HG02884 (cell line): ENCODE measurements around the gene MARCHF5.

ENCODE experiments used
- ATAC-seq: cut with Tn5 transposase; IDR thresholded peaks from one replicate; pipeline ENCODE4 v1.9.1; 2021; ENCODE audit warnings: mild to moderate bottlenecking, moderate library complexity; ENCODE audit not compliant: unreplicated experiment

Gene MARCHF5, protein sequence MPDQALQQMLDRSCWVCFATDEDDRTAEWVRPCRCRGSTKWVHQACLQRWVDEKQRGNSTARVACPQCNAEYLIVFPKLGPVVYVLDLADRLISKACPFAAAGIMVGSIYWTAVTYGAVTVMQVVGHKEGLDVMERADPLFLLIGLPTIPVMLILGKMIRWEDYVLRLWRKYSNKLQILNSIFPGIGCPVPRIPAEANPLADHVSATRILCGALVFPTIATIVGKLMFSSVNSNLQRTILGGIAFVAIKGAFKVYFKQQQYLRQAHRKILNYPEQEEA

DNA sequence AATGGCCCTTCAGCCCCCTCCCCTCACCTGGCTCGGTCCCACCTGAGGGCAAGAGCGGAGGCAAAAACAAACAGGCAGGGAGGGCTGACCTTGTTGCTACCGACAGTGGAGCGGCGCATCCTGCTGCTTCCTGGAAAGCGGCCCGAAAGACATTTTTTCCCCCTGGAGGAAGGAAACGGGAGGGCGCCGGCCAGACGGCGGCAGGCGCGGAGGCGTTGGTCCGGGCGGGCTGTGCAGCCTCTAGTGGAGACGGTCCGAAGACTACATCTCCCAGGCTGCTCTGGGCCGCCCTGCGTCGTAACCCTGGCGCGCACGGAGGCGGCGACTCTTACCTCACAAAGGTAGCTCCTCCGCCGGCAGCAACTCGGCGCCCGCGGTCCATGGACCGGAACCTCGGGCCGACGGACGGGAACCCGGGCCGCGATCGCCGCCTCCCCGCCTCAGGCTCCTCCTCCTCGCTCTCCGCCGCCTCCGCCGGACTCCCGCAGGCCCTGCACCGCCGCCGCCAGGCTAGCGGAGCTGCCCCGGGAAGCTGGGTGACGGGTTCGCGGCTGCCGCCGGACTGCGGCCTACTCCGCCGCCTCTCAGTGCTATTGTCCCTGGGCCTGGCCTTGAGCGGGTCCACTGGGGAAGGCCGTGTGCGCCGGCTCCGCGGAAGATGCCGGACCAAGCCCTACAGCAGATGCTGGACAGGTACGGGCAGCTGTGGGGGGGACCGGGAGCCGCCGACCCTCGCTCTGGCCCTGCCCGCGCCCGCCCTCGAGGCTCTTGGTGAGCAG is at the start of gene MARCHF5, which contains the start of gene CPEB3:
Gene MARCHF5 (plus strand): TSS at position 331 of the 779 bp plus-strand sequence. CDS start 328 bp downstream, at position 659.
Gene CPEB3 (minus strand): TSS at position 242 of the 779 bp plus-strand sequence. CDS start 50,728 bp downstream, outside the sequence.
- ATAC-seq, result peak; percentile 98

DNA sequence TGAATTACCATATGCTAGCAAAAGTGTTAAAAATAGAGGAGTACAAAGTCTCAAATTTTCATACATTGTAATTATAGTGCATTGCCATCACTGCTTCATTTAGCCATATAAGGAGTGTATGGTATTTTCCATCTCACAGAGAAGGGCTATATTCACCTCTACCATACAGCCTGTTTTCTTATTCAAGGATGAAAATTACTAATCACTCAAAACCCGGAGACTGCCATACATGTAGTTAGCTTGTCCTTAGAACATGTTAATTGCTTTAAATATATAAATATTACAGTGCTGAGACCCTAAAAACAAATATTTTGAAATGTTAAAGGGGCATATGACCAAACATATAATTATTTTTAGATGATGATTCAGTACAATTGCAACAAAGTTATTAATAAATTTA is 49.5 kb upstream of the MARCHF5 start:
- no peak for ATAC-seq

DNA sequence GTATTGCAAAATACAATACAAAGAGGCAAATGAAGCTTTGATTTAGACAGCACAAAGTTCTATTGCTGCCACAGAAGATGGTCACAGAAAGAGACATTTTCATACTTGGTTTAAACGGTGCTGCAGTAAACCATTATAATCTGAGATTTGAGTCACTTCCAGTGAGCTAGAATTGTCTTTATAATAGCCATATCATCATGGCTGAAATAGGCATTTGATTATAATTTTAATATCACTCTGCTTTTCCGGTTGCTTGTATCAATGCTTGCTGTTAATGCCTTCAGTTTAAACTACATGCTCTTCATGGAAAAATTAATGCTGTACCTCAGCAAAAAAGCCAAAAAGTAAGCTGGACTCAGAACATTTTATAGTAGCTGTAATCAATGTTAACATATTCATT is 48.6 kb upstream of the MARCHF5 start:
- no peak for ATAC-seq

DNA sequence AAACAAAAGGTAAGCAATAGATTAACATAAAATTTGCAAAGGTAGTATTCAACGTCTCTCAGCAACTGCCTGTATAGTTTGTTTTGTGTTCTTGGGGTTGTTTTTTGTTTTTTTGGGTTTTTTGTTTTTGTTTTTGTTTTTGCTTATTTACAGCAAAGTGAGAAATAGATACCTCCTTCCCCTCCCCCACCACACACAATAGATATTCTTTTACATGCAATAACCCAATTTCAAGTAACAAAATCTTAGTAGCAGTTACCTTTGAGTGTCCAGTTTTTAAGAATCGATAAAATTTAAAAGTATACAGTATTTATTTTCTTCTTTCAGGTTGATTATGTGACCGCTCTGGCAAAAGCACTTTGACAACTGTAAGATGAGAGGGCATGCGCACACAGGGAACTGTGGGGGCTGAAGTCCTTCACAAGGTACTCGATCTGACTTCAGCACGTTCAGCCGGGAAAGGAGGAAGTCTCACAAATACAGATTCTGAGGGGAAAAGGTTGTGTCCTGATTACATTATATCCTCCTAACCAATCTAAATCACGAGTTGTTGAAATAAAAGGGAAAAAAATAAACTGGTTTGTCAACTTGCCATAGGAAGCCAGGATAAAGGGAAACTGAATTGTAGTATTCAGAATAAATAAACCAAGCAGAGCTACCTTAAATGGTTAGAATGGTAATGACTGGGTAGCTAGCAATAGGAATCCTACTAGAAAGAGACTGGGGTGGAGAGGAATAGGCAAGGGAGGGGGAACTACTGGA is 47.9 kb upstream of the MARCHF5 start:
- no peak for ATAC-seq

DNA sequence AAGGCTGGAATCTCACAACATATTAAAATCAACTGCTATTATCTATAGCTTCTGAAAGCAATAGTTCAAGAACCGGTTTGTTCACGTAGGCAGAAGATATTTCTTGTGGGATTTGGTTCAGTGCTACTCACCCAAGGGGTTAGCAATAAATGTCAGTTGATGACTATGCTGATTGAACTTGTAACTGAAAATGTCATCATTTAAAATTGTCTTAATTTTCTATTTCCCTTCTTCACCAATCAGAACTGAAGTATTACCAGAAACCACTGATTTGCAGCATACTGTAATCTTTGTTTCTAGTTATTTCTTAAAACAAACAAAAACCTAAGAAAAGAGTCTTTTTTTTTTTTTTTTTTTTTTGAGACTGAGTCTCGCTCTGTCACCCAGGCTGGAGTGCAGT is 46.2 kb upstream of the MARCHF5 start:
- ATAC-seq, result peak; percentile 43

DNA sequence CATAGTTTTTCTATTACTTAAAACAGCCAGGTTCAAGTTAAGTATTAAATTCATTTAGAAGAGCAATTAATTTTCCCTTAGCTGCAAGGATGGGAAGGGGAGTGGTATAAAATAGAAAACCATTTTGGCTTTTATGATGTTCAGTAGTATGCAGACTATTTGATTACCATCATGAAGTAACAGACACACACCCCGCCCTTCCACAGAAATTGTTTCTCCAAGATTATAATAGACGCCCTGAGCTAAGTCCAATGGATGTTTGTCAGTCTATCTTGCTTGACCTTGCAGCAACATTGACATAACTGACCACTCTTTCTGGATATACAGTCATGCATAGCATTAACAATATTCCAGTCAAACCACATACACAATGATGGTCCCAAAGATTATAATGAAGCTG is 42.4 kb upstream of the MARCHF5 start:
- ATAC-seq, result no peak

DNA sequence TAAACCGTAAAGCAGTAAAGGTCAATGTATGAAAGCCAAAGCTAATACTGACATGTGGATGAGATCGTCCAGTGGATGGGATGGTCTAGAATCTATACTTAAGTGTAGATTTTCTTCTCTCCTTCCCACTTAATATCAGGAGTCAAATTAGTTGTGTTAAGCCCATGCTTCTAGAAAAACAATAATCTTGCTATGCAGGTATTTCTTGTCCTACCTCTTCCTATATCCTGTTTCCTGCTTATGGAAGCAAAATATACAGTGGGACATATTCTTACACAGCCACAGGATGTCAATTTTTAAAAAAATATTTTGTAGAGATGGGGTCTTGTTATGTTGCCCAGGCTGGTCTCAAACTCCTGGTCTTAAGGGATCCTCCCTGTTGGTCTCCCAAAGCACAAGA is 27.6 kb upstream of the MARCHF5 start:
- no peak for ATAC-seq

DNA sequence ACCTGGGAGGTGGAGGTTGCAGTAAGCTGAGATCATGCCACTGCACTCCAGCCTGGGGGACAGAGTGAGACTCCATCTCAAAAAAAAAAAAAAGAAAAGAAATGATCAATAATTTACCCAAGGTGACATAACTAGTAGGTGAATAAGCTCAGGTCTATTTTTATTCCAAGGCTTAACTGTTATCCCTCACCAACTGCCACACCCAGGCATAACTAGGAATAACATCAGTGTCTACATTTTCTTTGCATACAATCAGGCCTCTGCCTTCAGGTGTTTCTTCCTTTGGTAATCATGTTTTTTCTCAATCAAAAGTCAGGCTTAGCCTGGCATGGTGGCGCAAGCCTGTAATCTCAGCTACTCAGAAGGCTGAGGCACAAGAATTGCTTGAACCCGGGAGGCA is 26.7 kb upstream of the MARCHF5 start:
- no peak for ATAC-seq

DNA sequence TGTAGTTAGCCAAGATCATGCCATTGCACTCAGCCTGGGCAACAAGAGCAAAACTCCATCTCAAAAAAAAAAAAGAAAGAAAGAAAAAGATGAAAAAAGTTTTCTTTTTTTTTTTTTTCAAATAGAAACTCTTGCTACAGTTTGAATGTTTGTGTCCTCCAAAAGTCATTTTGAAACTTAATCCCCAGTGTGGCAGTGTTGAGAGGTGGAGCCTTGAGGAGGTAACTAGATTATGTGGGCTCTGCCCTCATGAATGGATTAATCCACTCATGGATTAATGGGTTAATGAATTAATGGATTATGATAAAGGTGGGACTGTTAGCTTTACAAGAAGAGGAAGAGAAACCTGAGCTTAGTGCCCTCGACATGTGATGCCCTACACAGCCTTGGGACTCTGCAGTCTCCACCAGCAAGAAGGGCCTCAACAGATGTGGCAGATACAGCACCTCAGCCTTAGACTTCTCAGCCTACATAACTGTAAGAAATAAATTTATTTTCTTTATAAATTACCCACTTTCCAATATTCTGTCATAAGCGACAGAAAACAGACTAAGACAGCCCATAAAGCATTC is 25.2 kb upstream of the MARCHF5 start:
- ATAC-seq, result no peak

DNA sequence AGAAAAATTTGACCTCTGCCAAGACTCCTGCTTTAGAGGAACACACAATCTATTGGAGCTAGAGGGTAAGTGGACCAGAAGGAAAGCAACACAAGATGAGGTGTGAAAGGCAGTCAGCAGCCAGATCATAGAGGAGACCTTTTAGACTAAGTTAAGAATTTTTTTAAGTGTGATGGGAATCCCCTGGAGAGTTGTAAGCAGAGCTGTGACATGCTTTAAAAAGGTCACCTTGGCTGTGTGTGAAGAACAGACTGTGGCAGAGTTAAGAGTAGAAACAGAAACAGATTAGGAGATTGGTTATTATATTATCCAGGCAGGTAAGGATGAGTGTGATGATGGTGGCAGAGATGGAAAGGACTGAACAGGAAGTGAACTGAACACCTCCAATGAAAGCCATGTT is 23.6 kb upstream of the MARCHF5 start:
- ATAC-seq, result no peak

DNA sequence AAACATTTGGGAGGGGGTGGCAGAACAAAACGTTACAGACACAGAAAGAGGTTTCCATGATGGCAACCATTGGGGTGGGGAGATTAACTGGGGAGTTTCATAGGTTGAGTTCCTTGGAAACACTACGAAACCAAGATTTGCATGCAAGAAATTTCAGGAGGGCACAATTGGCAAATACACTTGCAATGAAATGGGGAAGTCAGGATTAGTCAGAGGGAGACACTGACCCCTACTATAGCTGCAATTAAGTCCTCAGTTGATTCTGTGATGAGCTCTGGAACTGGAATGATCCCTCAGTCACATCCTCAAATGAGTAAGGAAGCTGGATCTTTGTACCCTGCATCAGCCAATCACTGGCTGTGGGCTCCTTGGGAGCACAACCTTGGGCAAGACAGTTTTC is 22.2 kb upstream of the MARCHF5 start:
- ATAC-seq, result no peak

DNA sequence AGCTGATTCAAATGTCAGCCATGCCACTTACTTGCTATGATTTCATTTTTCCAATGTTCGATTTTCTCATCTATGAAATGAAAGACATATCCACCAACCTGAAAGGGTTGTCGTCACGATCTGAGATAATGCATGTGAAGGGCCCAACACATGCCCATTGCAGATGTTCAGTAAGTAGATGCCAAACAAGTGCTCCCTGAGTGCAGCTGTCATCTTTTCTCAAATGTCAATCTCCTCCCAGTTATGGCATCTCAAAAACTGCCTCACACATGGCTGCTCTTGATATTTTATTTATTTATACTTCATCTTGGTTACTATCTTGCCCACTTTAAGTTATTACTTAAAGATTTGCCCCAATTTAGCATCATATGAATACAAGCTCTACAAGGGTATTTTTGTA is 16.9 kb upstream of the MARCHF5 start:
- ATAC-seq, result no peak

DNA sequence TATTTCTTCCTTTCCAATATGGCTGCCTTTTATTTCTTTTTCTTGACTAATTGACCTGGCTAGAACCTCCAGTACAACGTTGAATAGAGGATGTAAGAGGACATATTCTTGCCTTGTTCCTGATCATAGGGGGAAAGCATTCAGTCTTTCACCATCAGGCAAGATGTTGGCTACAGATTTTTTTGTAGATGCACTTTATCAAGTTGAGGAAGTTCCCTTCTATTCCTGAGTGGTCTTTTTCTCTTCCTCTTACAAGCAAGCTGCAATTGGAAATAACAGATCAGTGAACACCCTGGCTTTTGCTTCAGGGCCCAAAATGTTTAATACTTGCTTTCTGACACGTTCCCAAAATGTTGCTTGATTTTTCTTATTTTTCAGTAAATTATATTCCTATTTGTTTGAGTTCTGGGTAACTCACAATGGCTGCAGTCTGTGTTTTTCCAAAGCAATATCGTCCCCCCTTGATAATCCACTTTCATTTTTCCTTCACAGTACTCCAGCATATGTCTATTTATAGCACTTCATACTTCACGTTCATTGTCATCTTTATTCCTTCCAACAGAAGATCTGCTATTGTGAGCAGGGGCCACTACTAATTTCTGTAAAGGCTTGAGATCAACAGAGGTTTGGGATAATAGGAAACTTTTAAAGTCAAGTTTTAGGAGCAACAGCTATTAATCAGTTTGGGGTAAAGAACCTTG is 11.8 kb upstream of the MARCHF5 start:
- ATAC-seq, result no peak

DNA sequence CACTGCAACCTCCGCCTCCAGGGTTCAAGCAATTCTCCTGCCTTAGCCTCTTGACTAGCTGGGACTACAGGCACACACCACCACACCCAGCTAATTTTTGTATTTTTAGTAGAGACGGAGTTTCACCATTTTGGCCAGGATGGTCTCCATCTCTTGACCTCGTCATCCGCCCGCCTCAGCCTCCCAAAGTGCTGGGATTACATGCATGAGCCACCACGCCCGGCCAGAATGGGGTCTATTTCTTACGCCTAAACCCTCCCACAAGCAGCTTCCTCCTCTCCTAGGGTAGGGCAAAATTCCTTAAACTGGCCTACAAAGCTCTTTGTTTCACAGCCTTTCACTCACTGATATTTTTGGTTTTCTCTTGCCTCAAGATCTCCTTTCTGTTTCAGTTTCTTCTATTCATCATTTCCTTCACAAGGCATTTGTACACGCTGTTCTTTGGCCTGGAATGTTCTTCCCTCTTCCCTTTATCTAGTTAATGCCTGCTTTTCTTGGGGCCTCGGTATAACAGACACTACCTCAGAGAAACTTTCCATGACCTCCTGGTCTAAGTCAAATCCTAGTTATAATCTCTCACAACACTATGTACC is 6.8 kb upstream of the MARCHF5 start:
- ATAC-seq, result no peak

DNA sequence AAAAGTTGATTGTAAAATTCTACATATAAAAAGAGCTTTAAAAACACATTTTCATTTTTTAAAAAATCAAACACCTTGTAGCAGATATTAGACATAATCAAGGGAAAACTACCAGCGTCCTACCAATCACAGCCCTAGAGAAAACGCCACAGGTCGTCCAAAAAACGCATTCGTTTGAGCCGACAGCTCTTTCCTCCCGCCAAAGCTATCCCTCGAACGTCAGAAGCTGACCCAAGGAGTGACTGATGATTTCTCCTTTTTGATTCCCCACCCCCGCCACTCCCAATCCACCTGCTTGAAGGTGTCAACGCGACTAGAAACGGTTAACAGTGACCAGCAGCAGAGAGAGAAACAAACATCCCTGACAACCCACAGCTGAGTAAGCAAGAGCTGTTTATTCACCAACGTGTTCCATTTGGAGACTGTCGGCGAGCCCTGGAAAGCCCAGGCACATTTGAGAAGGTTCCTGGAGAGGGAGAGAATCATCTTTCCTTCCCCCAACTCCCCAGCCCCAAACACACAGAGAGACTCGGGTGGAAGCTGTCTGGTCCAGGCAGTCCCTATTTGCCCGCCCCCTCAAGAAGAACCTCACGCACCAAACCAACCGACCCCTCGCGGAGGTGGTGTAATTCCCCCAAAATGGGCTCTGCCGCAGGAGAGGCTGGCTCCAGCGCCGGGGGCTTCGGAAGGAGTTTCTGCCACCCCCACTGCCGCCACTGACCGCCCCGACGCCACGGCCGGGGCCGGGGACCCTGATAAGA is 711 bp upstream of the MARCHF5 start:
- peak; percentile 9 for ATAC-seq

DNA sequence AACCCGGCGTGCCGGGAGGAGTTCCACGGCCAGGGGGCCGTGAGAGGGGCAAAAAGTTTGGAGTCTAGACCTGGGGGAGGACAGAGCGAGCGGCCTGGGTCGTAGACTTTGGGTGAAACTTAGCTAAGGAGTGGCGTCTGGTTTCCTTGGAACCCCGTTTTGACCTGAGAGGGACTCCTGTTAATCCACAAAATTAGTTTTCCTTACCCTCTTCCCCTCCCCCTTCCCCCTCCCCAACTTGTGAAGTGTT is 574 bp downstream of the MARCHF5 start:
- no peak for ATAC-seq

DNA sequence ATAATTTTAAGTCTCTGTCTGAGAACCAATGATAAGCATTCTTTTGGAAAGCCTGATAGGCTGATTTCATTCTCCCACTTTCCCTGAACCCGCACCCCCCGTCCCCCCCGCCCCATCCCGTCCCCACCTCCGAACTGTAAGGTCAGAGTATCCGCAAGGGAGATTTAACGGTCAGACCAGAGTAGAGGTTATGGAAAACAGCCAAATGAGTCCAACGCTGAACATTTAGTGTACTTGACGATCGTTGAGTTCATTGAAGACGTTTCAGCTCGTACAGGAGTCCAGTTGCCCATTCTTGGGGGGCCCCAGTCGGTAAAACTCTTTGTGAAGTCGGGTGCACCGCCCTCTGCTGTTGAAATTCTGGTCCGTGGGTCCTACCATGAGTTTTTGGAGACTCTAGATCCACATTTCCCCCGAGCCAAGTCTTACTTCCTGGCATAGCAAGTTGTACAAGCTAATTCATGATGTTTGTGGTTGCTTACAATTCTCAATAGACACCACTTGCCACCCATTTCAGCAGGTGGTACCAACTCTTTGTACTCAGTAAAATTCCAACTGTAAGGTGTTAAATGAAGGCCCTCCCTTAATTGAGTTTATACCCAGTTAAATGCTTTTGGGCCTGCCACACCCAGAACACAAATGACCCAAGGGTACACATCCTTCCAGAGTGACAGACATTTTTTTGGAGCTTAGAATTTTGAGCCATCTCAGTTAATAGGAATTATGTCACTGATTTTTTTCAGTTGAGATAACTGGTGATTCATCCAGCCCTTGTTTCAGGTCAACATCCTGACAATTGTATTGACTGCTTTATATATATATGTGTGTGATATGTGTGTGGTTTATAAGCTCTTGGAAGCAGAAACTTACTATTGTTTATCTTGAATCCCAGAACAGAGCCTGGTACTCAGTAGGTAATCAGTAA is 1.2 kb downstream of the MARCHF5 start:
- no peak for ATAC-seq

DNA sequence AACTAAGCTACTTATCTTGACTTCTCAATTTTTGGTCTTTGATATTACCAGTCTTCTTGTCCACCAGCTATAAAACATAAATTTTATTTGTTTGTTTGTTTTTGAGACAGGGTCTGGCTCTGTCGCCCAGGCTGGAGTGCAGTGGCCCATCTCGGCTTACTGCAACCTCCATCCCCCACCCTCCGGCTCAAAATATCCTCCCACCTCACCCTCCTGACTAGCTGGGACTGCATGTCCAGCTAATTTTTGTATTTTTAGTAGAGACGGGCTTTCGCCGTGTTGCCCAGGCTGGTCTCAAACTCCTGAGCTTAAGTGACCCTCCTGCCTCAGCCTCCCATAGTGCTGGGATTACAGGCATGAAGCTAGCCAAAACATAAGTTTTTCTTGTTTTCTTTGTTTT is 7.5 kb downstream of the MARCHF5 start:
- no peak for ATAC-seq

DNA sequence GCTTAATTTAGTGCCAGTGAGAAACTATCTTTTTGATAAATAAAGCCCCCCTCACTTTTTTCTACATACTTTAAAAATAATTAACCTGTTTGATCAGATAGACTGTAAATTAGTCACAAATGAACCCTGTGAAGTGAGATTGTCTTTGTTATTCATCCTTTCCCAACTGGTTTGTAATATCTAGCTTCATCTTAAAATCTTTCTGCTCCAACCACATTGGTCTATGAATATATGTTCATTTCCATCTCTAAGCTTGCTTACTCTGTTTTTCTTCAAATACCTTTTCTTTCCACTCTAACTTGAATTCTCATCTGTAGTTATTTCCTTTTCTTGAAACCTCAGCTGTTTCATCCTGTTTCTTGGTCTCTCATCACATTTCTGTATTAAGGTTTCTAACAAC is 12.1 kb downstream of the MARCHF5 start:
- ATAC-seq, result no peak
